HEK293 (cell line): Measurements from ENCODE around the gene FAM171A1.
"Not testable (repeated sequence)": the region's sequence is repeated elsewhere in the genome, so short reads cannot be mapped to it uniquely, and the experiment has no call there.

Experiments
- CTCF ChIA-PET: fragments of 350-600 bp; formaldehyde crosslinking; extraction: SDS; loops from one replicate; lab custom pipeline; 2021; ENCODE audit warnings: antibody characterized with exemption; lab: Yijun Ruan, JAX
- POLR2A ChIA-PET: fragments of 300-600 bp; formaldehyde crosslinking; extraction: SDS; loops from one replicate; lab custom pipeline; 2020; ENCODE audit warnings: antibody characterized with exemption, inconsistent platforms; lab: Yijun Ruan, JAX
- H3K27ac ChIP-seq: fragments of 200-500 bp; sonication (Bioruptor generic); 2 replicates; pipeline ENCODE4 v1.5.1; 2014; ENCODE audit warnings: low read depth, low read length, control low read depth, inconsistent platforms; ENCODE audit errors: extremely low read depth
- H3K36me3 ChIP-seq, 2 experiments: fragments of 200-500 bp in 1 of 2; sonication (Bioruptor generic) in 1 of 2; 1 replicate in 1 of 2; 2 replicates in 1 of 2; pipeline ENCODE4 v1.5.1; 2014 to 2017; ENCODE audit warnings: inconsistent platforms in 2 of 2, low read length in 2 of 2; ENCODE audit not compliant: control insufficient read depth in 2 of 2, insufficient read depth in 1 of 2
- H3K4me1 ChIP-seq: fragments of 200-500 bp; sonication (Bioruptor generic); 2 replicates; pipeline ENCODE4 v1.5.1; 2014; ENCODE audit warnings: mild to moderate bottlenecking, low read length, inconsistent platforms; ENCODE audit not compliant: control insufficient read depth, insufficient read depth
- H3K4me3 ChIP-seq: 2 replicates; pipeline ENCODE4 v1.5.1; 2011; ENCODE audit warnings: low read depth, mild to moderate bottlenecking, control low read depth, low read length, moderate library complexity
- H3K9me3 ChIP-seq: fragments of 200-500 bp; sonication (Bioruptor generic); 2 replicates; pipeline ENCODE4 v1.5.1; 2014; ENCODE audit warnings: low read depth, low read length, inconsistent platforms; ENCODE audit not compliant: control insufficient read depth, insufficient read depth
- EGR2 ChIP-seq: fragments of 450-650 bp; formaldehyde crosslinking; IDR thresholded peaks from 2 replicates; pipeline ENCODE4 v1.5.1; 2016; ENCODE audit warnings: low read depth, missing biosample characterization, missing genetic modification characterization
- ZBTB1 ChIP-seq: fragments of 450-650 bp; formaldehyde crosslinking; IDR thresholded peaks from 2 replicates; pipeline ENCODE4 v1.5.1; 2016; ENCODE audit warnings: missing biosample characterization, missing genetic modification characterization
- ZBTB17 ChIP-seq: fragments of 450-650 bp; formaldehyde crosslinking; IDR thresholded peaks from 2 replicates; pipeline ENCODE4 v1.5.1; 2016; ENCODE audit warnings: missing biosample characterization, missing genetic modification characterization
- ZFHX2 ChIP-seq: fragments of 450-650 bp; formaldehyde crosslinking; conservative IDR thresholded peaks from 2 replicates; pipeline ENCODE4 v1.5.1; 2016; ENCODE audit warnings: missing biosample characterization, missing genetic modification characterization
- ZFP3 ChIP-seq: fragments of 450-650 bp; formaldehyde crosslinking; IDR thresholded peaks from 2 replicates; pipeline ENCODE4 v1.5.1; 2016; ENCODE audit warnings: low read depth, missing biosample characterization, missing genetic modification characterization
- ZNF138 ChIP-seq: fragments of 450-650 bp; formaldehyde crosslinking; IDR thresholded peaks from 2 replicates; pipeline ENCODE4 v1.5.1; 2016; ENCODE audit warnings: missing biosample characterization, missing genetic modification characterization, borderline replicate concordance
- ZNF211 ChIP-seq: fragments of 450-650 bp; formaldehyde crosslinking; IDR thresholded peaks from 2 replicates; pipeline ENCODE4 v1.5.1; 2016; ENCODE audit warnings: low read depth, missing biosample characterization, missing genetic modification characterization
- ZNF214 ChIP-seq: fragments of 450-650 bp; formaldehyde crosslinking; IDR thresholded peaks from 2 replicates; pipeline ENCODE4 v1.5.1; 2017; ENCODE audit warnings: missing biosample characterization, mild to moderate bottlenecking, missing genetic modification characterization, borderline replicate concordance
- ZNF266 ChIP-seq: fragments of 450-650 bp; formaldehyde crosslinking; IDR thresholded peaks from 2 replicates; pipeline ENCODE4 v1.5.1; 2016; ENCODE audit warnings: missing biosample characterization, missing genetic modification characterization, low read depth
- ZNF37A ChIP-seq: fragments of 450-650 bp; IDR thresholded peaks from 2 replicates; pipeline ENCODE4 v1.5.1; 2018; ENCODE audit warnings: missing biosample characterization, missing genetic modification characterization
- ZNF529 ChIP-seq: fragments of 450-650 bp; formaldehyde crosslinking; IDR thresholded peaks from 2 replicates; pipeline ENCODE4 v1.5.1; 2017; ENCODE audit warnings: missing genetic modification characterization, missing biosample characterization; ENCODE audit not compliant: insufficient replicate concordance
- ZNF76 ChIP-seq: fragments of 450-650 bp; formaldehyde crosslinking; IDR thresholded peaks from 2 replicates; pipeline ENCODE4; 2016; ENCODE audit warnings: low read depth, missing biosample characterization, missing genetic modification characterization, borderline replicate concordance
- ZNF768 ChIP-seq: fragments of 450-650 bp; formaldehyde crosslinking; IDR thresholded peaks from 2 replicates; pipeline ENCODE4 v1.5.1; 2018; ENCODE audit warnings: missing biosample characterization, mild to moderate bottlenecking, missing genetic modification characterization
- ZNF776 ChIP-seq: fragments of 450-650 bp; formaldehyde crosslinking; IDR thresholded peaks from 2 replicates; pipeline ENCODE4 v1.5.0; 2017; ENCODE audit warnings: missing biosample characterization, missing genetic modification characterization, borderline replicate concordance
- TF ChIP-seq, protein P1 (sequence below): fragments of 450-650 bp; formaldehyde crosslinking; conservative IDR thresholded peaks from 2 replicates; pipeline ENCODE4 v1.5.1; 2016; ENCODE audit warnings: low read depth, missing biosample characterization, missing genetic modification characterization
- TF ChIP-seq, protein P2 (sequence below): fragments of 450-650 bp; formaldehyde crosslinking; IDR thresholded peaks from 2 replicates; pipeline ENCODE4 v1.5.1; 2016; ENCODE audit warnings: missing biosample characterization, missing genetic modification characterization, low read depth

The FAM171A1 gene

DNA sequence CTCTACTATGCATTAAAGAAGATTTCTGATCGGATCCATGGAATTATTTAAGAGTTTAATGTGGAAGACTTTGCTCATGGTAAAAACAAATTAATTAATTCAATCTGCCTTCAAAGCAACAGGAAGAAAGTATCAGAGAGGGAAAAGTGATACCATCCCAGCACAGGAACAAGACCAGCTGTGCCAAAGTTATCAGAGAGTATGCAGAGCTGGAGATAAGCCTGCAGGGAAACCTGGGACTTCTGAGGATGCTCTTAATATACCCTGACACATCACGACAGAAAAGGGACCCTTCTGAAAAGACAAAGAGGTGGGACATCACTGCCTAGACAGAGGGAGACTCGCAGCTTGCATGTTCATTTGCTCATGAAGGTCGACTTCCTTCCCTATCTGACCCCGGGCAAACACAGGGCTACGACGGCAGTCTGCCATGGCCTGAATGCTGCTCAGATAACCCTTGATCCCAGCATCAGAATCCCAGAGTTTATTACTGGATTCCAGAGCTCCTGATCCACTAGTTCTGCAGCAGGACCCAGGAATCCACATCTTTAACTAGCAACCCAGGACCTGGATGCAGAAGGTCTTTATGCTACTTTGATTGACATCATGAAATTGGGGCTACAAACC, 29.5 kb downstream of the FAM171A1 start:
- TF ChIP-seq, protein P1, sequence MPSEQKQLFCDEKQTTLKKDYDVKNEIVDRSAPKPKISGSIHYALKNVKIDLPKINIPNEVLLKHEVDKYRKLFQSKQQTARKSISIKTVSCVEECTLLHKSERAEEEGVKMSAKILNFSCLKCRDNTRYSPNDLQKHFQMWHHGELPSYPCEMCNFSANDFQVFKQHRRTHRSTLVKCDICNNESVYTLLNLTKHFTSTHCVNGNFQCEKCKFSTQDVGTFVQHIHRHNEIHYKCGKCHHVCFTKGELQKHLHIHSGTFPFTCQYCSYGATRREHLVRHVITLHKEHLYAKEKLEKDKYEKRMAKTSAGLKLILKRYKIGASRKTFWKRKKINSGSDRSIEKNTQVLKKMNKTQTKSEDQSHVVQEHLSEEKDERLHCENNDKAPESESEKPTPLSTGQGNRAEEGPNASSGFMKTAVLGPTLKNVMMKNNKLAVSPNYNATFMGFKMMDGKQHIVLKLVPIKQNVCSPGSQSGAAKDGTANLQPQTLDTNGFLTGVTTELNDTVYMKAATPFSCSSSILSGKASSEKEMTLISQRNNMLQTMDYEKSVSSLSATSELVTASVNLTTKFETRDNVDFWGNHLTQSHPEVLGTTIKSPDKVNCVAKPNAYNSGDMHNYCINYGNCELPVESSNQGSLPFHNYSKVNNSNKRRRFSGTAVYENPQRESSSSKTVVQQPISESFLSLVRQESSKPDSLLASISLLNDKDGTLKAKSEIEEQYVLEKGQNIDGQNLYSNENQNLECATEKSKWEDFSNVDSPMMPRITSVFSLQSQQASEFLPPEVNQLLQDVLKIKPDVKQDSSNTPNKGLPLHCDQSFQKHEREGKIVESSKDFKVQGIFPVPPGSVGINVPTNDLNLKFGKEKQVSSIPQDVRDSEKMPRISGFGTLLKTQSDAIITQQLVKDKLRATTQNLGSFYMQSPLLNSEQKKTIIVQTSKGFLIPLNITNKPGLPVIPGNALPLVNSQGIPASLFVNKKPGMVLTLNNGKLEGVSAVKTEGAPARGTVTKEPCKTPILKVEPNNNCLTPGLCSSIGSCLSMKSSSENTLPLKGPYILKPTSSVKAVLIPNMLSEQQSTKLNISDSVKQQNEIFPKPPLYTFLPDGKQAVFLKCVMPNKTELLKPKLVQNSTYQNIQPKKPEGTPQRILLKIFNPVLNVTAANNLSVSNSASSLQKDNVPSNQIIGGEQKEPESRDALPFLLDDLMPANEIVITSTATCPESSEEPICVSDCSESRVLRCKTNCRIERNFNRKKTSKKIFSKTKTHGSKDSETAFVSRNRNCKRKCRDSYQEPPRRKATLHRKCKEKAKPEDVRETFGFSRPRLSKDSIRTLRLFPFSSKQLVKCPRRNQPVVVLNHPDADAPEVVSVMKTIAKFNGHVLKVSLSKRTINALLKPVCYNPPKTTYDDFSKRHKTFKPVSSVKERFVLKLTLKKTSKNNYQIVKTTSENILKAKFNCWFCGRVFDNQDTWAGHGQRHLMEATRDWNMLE = no peak
- no peak for TF ChIP-seq ZBTB1 (tag by site-specific recombination)
- TF ChIP-seq, all 188 proteins: peak for 0
- Histone ChIP-seq H3K36me3 (no peaks in the 10 kb centered on the region), H3K4me1 (peaks cover 4% of the 10 kb centered on the region; the same call in 1 of the 2 replicates), H3K9me3 (no peaks in the 10 kb centered on the region), H3K4me3 (no peak overlapping the region), H3K27ac (no peak overlapping the region)
- CTCF ChIA-PET = interaction anchor here (0.8 kb wide), 1 partner anchor 131 kb away, joined by 3 read pairs; no protein-coding TSS in a partner anchor
- POLR2A ChIA-PET = interaction anchor here (0.6 kb wide), 1 partner anchor 13 kb away, joined by 4 read pairs; no protein-coding TSS in a partner anchor

DNA sequence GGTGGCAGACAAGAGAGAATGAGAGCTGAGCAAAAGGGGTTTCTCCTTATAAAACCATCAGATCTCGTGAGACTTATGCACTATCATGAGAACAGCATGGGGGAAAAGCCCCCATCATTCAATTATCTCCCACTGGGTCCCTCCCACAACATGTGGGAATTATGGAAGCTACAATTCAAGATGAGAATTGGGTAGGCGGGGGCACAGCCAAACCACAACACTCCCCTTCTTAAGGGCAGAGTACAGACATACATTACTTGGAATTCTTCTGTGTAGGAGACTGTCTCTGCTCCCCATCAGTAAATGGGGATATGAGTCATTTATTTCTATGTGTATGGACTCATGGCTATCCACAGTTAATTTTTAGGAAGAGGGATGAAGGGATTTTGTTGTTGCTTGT, 31.2 kb downstream of the FAM171A1 start:
- peaks cover 11% of the 10 kb centered on the region for H3K4me1 ChIP-seq
- CTCF ChIA-PET = no interaction called here
- H3K36me3 ChIP-seq = no peaks in the 10 kb centered on the region

DNA sequence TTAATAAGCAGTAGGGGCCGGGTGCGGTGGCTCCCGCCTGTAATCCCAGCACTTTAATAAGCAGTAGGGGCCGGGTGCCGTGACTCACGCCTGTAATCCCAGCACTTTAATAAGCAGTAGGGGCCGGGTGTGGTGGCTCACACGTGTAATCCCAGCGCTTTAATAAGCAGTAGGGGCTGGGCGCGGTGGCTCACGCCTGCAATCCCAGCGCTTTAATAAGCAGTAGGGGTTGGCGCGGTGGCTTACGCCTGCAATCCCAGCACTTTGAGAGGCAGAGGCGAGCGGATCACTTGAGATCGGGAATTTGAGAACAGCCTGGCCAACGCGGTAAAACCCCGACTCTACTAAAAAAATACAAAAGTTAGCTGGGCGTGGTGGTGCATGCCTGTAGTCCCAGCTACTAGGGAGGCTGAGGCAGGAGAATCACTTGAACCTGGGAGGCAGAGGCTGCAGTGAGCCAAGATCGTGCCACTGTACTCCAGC, 33.6 kb downstream of the FAM171A1 start:
- POLR2A ChIA-PET, CTCF ChIA-PET, H3K4me3 ChIP-seq, H3K9me3 ChIP-seq, H3K36me3 ChIP-seq, H3K27ac ChIP-seq: not testable (repeated sequence)
- H3K4me1 ChIP-seq = peaks cover 11% of the 10 kb centered on the region

More for the DNA sequence above, 31.2 kb downstream of the FAM171A1 start:
- POLR2A ChIA-PET = no interaction called here
- TF ChIP-seq ZBTB17 = no peak
- TF ChIP-seq ZNF529 = no peak
- no peak for TF ChIP-seq ZBTB1 (tag by site-specific recombination)
- peak; percentile 74 for TF ChIP-seq EGR2
- TF ChIP-seq ZNF211 (tag by site-specific recombination) = no peak
- TF ChIP-seq ZNF776 (tag by site-specific recombination) = no peak
- no peak for TF ChIP-seq ZNF138 (tag by site-specific recombination)
- TF ChIP-seq ZNF214 (tag by site-specific recombination) = no peak
- TF ChIP-seq ZNF266 (tag by site-specific recombination) = no peak
- no peak for TF ChIP-seq ZFP3 (tag by site-specific recombination)
- TF ChIP-seq ZNF37A (tag by site-specific recombination) = no peak
- TF ChIP-seq ZNF76 (tag by site-specific recombination) = no peak
- TF ChIP-seq ZFHX2 = peak; percentile 50; the same call in 1 of the 2 replicates
- TF ChIP-seq ZNF768 (tag by site-specific recombination) = no peak
- TF ChIP-seq, protein P2, sequence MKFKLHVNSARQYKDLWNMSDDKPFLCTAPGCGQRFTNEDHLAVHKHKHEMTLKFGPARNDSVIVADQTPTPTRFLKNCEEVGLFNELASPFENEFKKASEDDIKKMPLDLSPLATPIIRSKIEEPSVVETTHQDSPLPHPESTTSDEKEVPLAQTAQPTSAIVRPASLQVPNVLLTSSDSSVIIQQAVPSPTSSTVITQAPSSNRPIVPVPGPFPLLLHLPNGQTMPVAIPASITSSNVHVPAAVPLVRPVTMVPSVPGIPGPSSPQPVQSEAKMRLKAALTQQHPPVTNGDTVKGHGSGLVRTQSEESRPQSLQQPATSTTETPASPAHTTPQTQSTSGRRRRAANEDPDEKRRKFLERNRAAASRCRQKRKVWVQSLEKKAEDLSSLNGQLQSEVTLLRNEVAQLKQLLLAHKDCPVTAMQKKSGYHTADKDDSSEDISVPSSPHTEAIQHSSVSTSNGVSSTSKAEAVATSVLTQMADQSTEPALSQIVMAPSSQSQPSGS (tag by site-specific recombination) = no peak
- TF ChIP-seq, all 188 proteins: peak for 2
- H3K27ac ChIP-seq = no peak overlapping the region
- no peaks in the 10 kb centered on the region for H3K9me3 ChIP-seq
- no peak overlapping the region for H3K4me3 ChIP-seq
